Activated CD4-positive, alpha-beta T cell treated with anti-CD3 and anti-CD28 coated beads, Interleukin-2, Interleukin-6, amounts not matched to agents 100 ng/mL and 50 ng/mL, durations not matched to agents 16 hours and 8 hours (primary cell): ENCODE results near the gene PLXNA4.
A peak's percentile ranks its signal among the peaks of the same experiment; 100 is the strongest.
"Not testable (repeated sequence)": the region's sequence is repeated elsewhere in the genome, so short reads cannot be mapped to it uniquely, and the experiment has no call there.

ENCODE experiments used
- DNase-seq: peaks from one replicate; pipeline ENCODE4 v3.0.0-alpha.2; 2020

Gene PLXNA4

GRCh38 chr7:132412435-132412834 is 163.8 kb downstream of the PLXNA4 start:
- DNase-seq = no peak

- DNase-seq = no peak
Measured at GRCh38 chr7:132410861-132411541, 165.3 kb downstream of the PLXNA4 start.

GRCh38 chr7:132410385-132410784 is 165.9 kb downstream of the PLXNA4 start:
- no peak for DNase-seq

- DNase-seq = no peak
Measured at GRCh38 chr7:132407764-132408163, 168.5 kb downstream of the PLXNA4 start.

- DNase-seq = no peak
Measured at GRCh38 chr7:132406039-132406438, 170.2 kb downstream of the PLXNA4 start.

- DNase-seq = no peak
Measured at GRCh38 chr7:132404261-132404660, 172.0 kb downstream of the PLXNA4 start.

GRCh38 chr7:132403465-132404110 is 172.7 kb downstream of the PLXNA4 start:
- DNase-seq = no peak

- no peak for DNase-seq
Measured at GRCh38 chr7:132402751-132403245, 173.5 kb downstream of the PLXNA4 start.

- DNase-seq = no peak
Measured at GRCh38 chr7:132402096-132402495, 174.2 kb downstream of the PLXNA4 start.

GRCh38 chr7:132400561-132401142 is 175.6 kb downstream of the PLXNA4 start:
- no peak for DNase-seq

GRCh38 chr7:132399367-132399766 is 176.9 kb downstream of the PLXNA4 start:
- no peak for DNase-seq

- DNase-seq = no peak
Measured at GRCh38 chr7:132398253-132398925, 177.9 kb downstream of the PLXNA4 start.

- DNase-seq = no peak
Measured at GRCh38 chr7:132397070-132397469, 179.2 kb downstream of the PLXNA4 start.

GRCh38 chr7:132395361-132395760 is 180.9 kb downstream of the PLXNA4 start:
- no peak for DNase-seq

GRCh38 chr7:132394283-132395198 is 181.7 kb downstream of the PLXNA4 start:
- DNase-seq = peak; percentile 17

GRCh38 chr7:132393789-132394261 is 182.4 kb downstream of the PLXNA4 start:
- DNase-seq = no peak

GRCh38 chr7:132392713-132393112 is 183.6 kb downstream of the PLXNA4 start:
- DNase-seq = no peak

GRCh38 chr7:132390705-132391104 is 185.6 kb downstream of the PLXNA4 start:
- no peak for DNase-seq

- not testable (repeated sequence) for DNase-seq
Measured at GRCh38 chr7:132390049-132390448, 186.2 kb downstream of the PLXNA4 start.

GRCh38 chr7:132388688-132389087 is 187.6 kb downstream of the PLXNA4 start:
- DNase-seq = no peak

- DNase-seq = no peak
Measured at GRCh38 chr7:132387596-132387995, 188.7 kb downstream of the PLXNA4 start.

GRCh38 chr7:132386201-132386681 is 190.0 kb downstream of the PLXNA4 start:
- no peak for DNase-seq
